ENCODE data around the gene FAHD2A. TPM values are rescaled to one million over a fixed set of nuclear protein-coding genes. Genes with fewer than 3 reads are reported as not detected.

FAHD2A gene
- total RNA-seq, 4 donors from 2014 or later: 17.7 to 28.8 (median 26.0) TPM

- DNase-seq (ENCODE audit: low spot score) (no peak), ATAC-seq (ENCODE audit: low FRiP score) (no peak)
- no peak for TF ChIP-seq CTCF (IDR thresholded peaks at IDR 0.05)
These were observed 21.0 kb upstream of the FAHD2A start for GRCh38 chr2:95381212-95382191.

GRCh38 chr2:95382192-95382591 is 20.3 kb upstream of the FAHD2A start:
- TF ChIP-seq CTCF (IDR thresholded peaks at IDR 0.05): no peak
- no peak for DNase-seq (ENCODE audit: low spot score)
- ATAC-seq (ENCODE audit: low FRiP score): no peak

GRCh38 chr2:95382686-95383634 is 19.5 kb upstream of the FAHD2A start:
- TF ChIP-seq CTCF (IDR thresholded peaks at IDR 0.05): no peak
- no peak for DNase-seq (ENCODE audit: low spot score)
- ATAC-seq (ENCODE audit: low FRiP score): no peak

GRCh38 chr2:95383635-95384027 is 18.9 kb upstream of the FAHD2A start:
- TF ChIP-seq CTCF (IDR thresholded peaks at IDR 0.05): no peak
- no peak for ATAC-seq (ENCODE audit: low FRiP score)
- no peak for DNase-seq (ENCODE audit: low spot score)

GRCh38 chr2:95384854-95385569 is 17.5 kb upstream of the FAHD2A start:
- DNase-seq (ENCODE audit: low spot score) (no peak), ATAC-seq (ENCODE audit: low FRiP score) (no peak)
- TF ChIP-seq CTCF (IDR thresholded peaks at IDR 0.05): no peak

GRCh38 chr2:95385570-95385984 is 16.9 kb upstream of the FAHD2A start:
- DNase-seq (ENCODE audit: low spot score) (no peak), ATAC-seq (ENCODE audit: low FRiP score) (no peak)
- TF ChIP-seq CTCF (IDR thresholded peaks at IDR 0.05): no peak
